Effector CD8-positive, alpha-beta T cell (primary cell): ENCODE results near the gene IRF9.

Experiments
- DNase-seq: peaks from one replicate; lab custom pipeline; 2025; lab: John Stamatoyannopoulos, UW
- total RNA-seq, 4 experiments: gene quantifications; one replicate each; lab custom pipeline; 2026; lab: John Stamatoyannopoulos, UW

The IRF9 gene
- 18.4 to 36.6 (median 23.9) reads per million in 4 experiments for total RNA-seq

- peak; percentile 97 for DNase-seq
Measured at GRCh38 chr14:24160850-24161804, at the start of gene IRF9. TSS of gene IRF9 (plus strand) at chr14:24161265. CDS start at chr14:24162145, 880 bp downstream.

GRCh38 chr14:24113379-24113800 is 47.7 kb upstream of the IRF9 start:
- DNase-seq = no peak

GRCh38 chr14:24113801-24114531 is 47.1 kb upstream of the IRF9 start:
- DNase-seq = peak; percentile 66

GRCh38 chr14:24114532-24115421 is 46.3 kb upstream of the IRF9 start, which contains the start of the genes DCAF11 and NRL:
TSS of gene DCAF11 (plus strand) at chr14:24114777. CDS start at chr14:24115595, 818 bp downstream.
TSS of gene NRL (minus strand) at chr14:24114949. CDS start at chr14:24082848, 32,101 bp downstream.
- DNase-seq = peak; percentile 97

- no peak for DNase-seq
Measured at GRCh38 chr14:24115422-24116127, 45.5 kb upstream of the IRF9 start.

- DNase-seq = no peak
Measured at GRCh38 chr14:24116128-24116814, 44.8 kb upstream of the IRF9 start.

- no peak for DNase-seq
Measured at GRCh38 chr14:24117179-24117578, 43.9 kb upstream of the IRF9 start.

- DNase-seq = no peak
Measured at GRCh38 chr14:24119691-24120090, 41.4 kb upstream of the IRF9 start.

GRCh38 chr14:24121210-24121609 is 39.9 kb upstream of the IRF9 start:
- no peak for DNase-seq

GRCh38 chr14:24122416-24122815 is 38.6 kb upstream of the IRF9 start:
- DNase-seq = no peak

GRCh38 chr14:24122898-24123297 is 38.2 kb upstream of the IRF9 start:
- DNase-seq = no peak

GRCh38 chr14:24123424-24124417 is 37.3 kb upstream of the IRF9 start:
- no peak for DNase-seq

GRCh38 chr14:24126939-24127338 is 34.1 kb upstream of the IRF9 start:
- DNase-seq = no peak

GRCh38 chr14:24127673-24128072 is 33.4 kb upstream of the IRF9 start:
- DNase-seq = no peak

- no peak for DNase-seq
Measured at GRCh38 chr14:24129410-24129998, 31.6 kb upstream of the IRF9 start.

GRCh38 chr14:24130380-24130716 is 30.7 kb upstream of the IRF9 start, which contains the start of gene FITM1:
TSS of gene FITM1 (plus strand) at chr14:24130659. CDS start at chr14:24131564, 905 bp downstream.
- DNase-seq = no peak

- no peak for DNase-seq
Measured at GRCh38 chr14:24130717-24131548, 30.1 kb upstream of the IRF9 start.

GRCh38 chr14:24131549-24131966 is 29.5 kb upstream of the IRF9 start:
- DNase-seq = no peak
